HL-60 (cell line): ENCODE measurements around the gene EREG.
"Not testable (repeated sequence)": the region's sequence is repeated elsewhere in the genome, so short reads cannot be mapped to it uniquely, and the experiment has no call there.

ENCODE experiments used
- DNase-seq, 2 experiments: peaks; one replicate each; pipeline ENCODE4 v3.0.0-alpha.2; 2010 to 2020; ENCODE audit warnings: low read depth in 1 of 2, low spot score in 1 of 2
- H3K27ac ChIP-seq: fragments of 250-450 bp; sonication (Bioruptor Pico); replicated peaks from 2 replicates; pipeline ENCODE4 v1.5.1; 2020; ENCODE audit warnings: mild to moderate bottlenecking, moderate library complexity
- H3K27me3 ChIP-seq: fragments of 250-450 bp; sonication (Bioruptor Pico); 2 replicates; pipeline ENCODE4 v1.5.1; 2021; ENCODE audit warnings: mild to moderate bottlenecking, moderate library complexity; ENCODE audit not compliant: insufficient read depth, poor library complexity, severe bottlenecking
- H3K4me3 ChIP-seq: replicated peaks from 2 replicates; pipeline ENCODE4 v1.5.1; 2011; ENCODE audit warnings: mild to moderate bottlenecking, control low read depth, low read length; ENCODE audit not compliant: insufficient read depth
- GABPA ChIP-seq: IDR thresholded peaks from 2 replicates; pipeline ENCODE4 v1.6.1; 2012; ENCODE audit warnings: low read depth
- POLR2AphosphoS5 ChIP-seq: IDR thresholded peaks from 2 replicates; pipeline ENCODE4 v1.6.1; 2012; ENCODE audit warnings: low read depth
- SPI1 ChIP-seq: IDR thresholded peaks from 2 replicates; pipeline ENCODE4 v1.6.1; 2012; ENCODE audit warnings: low read depth, mild to moderate bottlenecking, borderline replicate concordance
- TF ChIP-seq, protein P1 (sequence below): IDR thresholded peaks from one replicate; pipeline ENCODE4 v1.5.1; 2011; ENCODE audit warnings: low read length, control low read depth, inconsistent platforms; ENCODE audit not compliant: insufficient read depth
- TF ChIP-seq, protein P2 (sequence below): IDR thresholded peaks from 2 replicates; pipeline ENCODE4 v1.6.1; 2012; ENCODE audit warnings: low read depth; ENCODE audit not compliant: insufficient replicate concordance

EREG gene

DNA sequence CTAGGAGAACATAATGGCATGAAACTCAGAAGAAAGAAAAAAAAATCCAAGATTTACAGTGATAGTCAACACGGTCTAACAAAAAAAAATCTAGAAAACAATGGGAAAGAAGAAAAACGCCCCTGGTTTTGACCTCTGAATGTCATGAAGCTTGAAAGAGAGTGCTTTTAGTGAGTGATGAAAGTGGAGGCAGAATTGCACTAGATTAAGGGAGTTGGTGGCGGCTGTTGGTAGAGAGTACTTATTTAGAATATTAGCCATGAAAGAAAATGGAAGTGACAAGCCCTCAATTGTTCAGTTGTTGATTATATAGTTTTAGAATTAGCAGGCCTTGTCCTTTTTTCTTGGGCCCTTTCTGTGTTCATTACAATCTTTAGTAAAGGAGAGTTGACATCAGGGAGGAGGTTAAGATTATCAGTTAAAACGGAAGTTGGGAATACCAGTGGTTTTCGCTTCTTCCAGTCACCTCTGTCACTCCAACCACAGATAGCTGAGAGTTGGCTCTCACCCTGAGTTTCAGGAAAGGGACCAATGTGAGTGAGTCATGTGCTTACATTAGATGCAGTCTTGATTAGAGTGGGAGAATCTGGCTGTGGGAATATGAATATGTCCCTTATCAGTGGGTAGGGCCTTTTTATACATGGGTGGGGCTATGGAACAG lies 29.7 kb downstream of the EREG start:
- TF ChIP-seq POLR2AphosphoS5 (no peak), GABPA (no peak), SPI1 (no peak)
- TF ChIP-seq, protein P1, sequence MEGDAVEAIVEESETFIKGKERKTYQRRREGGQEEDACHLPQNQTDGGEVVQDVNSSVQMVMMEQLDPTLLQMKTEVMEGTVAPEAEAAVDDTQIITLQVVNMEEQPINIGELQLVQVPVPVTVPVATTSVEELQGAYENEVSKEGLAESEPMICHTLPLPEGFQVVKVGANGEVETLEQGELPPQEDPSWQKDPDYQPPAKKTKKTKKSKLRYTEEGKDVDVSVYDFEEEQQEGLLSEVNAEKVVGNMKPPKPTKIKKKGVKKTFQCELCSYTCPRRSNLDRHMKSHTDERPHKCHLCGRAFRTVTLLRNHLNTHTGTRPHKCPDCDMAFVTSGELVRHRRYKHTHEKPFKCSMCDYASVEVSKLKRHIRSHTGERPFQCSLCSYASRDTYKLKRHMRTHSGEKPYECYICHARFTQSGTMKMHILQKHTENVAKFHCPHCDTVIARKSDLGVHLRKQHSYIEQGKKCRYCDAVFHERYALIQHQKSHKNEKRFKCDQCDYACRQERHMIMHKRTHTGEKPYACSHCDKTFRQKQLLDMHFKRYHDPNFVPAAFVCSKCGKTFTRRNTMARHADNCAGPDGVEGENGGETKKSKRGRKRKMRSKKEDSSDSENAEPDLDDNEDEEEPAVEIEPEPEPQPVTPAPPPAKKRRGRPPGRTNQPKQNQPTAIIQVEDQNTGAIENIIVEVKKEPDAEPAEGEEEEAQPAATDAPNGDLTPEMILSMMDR, result no peak
- TF ChIP-seq, protein P2, sequence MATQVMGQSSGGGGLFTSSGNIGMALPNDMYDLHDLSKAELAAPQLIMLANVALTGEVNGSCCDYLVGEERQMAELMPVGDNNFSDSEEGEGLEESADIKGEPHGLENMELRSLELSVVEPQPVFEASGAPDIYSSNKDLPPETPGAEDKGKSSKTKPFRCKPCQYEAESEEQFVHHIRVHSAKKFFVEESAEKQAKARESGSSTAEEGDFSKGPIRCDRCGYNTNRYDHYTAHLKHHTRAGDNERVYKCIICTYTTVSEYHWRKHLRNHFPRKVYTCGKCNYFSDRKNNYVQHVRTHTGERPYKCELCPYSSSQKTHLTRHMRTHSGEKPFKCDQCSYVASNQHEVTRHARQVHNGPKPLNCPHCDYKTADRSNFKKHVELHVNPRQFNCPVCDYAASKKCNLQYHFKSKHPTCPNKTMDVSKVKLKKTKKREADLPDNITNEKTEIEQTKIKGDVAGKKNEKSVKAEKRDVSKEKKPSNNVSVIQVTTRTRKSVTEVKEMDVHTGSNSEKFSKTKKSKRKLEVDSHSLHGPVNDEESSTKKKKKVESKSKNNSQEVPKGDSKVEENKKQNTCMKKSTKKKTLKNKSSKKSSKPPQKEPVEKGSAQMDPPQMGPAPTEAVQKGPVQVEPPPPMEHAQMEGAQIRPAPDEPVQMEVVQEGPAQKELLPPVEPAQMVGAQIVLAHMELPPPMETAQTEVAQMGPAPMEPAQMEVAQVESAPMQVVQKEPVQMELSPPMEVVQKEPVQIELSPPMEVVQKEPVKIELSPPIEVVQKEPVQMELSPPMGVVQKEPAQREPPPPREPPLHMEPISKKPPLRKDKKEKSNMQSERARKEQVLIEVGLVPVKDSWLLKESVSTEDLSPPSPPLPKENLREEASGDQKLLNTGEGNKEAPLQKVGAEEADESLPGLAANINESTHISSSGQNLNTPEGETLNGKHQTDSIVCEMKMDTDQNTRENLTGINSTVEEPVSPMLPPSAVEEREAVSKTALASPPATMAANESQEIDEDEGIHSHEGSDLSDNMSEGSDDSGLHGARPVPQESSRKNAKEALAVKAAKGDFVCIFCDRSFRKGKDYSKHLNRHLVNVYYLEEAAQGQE, result no peak
- no peaks in the 10 kb centered on the region for H3K27me3 ChIP-seq

GRCh38 chr4:74395633-74396032 lies 30.7 kb downstream of the EREG start:
- H3K27ac ChIP-seq, result no peak overlapping the region
- TF ChIP-seq GABPA (no peak), POLR2AphosphoS5 (no peak), SPI1 (no peak)
- TF ChIP-seq, protein P1, result no peak
- TF ChIP-seq, protein P2, result no peak
- DNase-seq, result no peak
- no peak overlapping the region for H3K4me3 ChIP-seq
- no peaks in the 10 kb centered on the region for H3K27me3 ChIP-seq

More for the DNA sequence above, 29.7 kb downstream of the EREG start:
- Histone ChIP-seq H3K27ac (no peak overlapping the region), H3K4me3 (no peak overlapping the region)
- DNase-seq, result peak in 1 of 2 experiments; percentile 11

DNA sequence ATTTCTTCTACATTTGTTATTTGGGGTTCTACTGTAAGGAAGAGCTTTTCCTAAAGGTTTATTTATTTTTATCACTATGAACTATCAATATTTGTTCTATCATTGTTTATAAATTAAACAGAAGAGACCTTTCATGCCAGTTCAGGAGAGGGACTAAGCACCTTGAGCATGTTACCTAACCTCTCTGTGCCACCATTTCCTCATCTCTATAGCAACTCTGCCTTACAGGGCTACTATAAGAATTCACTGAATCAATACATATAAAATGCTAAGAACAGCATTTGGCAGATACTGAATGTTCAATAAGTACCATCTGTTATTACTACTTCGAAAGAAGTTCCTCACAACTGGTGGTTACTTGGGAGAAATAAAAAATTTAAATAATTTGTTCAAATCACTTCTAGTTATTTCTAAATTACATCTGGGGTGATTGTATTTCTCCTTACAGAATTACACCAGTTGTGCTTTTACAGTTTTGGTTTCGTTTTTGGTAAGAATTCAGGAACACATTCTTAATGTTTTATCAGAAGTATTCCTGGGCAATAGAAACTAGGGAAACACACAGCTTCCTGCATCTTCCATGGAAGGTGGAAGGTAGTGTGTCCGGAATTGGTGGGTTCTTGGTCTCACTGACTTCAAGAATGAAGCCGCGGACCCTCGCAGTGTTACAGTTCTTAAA lies 32.9 kb downstream of the EREG start:
- peak in 1 of 2 experiments; percentile 7 for DNase-seq
- Histone ChIP-seq H3K27ac (peak overlapping the region; percentile 74), H3K27me3 (no peaks in the 10 kb centered on the region), H3K4me3 (peak overlapping the region; percentile 50)
- TF ChIP-seq, protein P1, result no peak
- no peak for TF ChIP-seq SPI1
- TF ChIP-seq, protein P2, result no peak
- TF ChIP-seq POLR2AphosphoS5, result no peak

DNA sequence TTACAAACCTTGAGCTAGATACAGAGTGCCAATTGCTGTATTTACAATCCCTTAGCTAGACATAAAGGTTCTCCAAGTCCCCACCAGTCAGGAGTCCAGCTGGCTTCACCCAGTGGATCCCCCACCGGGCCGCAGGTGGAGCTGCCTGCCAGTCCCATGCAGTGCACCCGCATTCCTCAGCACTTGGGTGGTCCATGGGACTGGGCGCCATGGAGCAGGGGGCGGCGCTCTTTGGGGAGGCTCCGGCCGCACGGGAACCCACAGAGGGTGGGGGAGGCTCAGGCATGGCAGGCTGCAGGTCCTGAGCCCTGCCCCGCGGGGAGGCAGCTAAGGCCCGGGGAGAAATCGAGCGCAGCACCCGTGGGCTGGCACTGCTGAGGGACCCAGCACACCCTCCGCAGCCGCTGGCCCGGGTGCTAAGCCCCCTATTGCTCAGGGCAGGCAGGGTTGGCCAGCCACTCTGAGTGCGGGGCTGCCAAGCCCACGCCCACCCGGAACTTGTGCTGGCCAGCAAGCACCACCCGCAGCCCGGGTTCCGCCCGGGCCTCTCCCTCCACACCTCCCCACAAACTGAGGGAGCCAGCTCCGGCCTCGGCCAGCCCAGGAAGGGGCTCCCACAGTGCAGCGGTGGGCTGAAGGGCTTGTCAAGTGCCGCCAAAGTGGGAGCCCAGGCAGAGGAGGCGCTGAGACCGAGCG lies 34.1 kb downstream of the EREG start:
- not testable (repeated sequence) for H3K4me3 ChIP-seq, H3K27ac ChIP-seq, H3K27me3 ChIP-seq, DNase-seq
